ENCODE results near the gene PANX1.

Gene PANX1

DNA sequence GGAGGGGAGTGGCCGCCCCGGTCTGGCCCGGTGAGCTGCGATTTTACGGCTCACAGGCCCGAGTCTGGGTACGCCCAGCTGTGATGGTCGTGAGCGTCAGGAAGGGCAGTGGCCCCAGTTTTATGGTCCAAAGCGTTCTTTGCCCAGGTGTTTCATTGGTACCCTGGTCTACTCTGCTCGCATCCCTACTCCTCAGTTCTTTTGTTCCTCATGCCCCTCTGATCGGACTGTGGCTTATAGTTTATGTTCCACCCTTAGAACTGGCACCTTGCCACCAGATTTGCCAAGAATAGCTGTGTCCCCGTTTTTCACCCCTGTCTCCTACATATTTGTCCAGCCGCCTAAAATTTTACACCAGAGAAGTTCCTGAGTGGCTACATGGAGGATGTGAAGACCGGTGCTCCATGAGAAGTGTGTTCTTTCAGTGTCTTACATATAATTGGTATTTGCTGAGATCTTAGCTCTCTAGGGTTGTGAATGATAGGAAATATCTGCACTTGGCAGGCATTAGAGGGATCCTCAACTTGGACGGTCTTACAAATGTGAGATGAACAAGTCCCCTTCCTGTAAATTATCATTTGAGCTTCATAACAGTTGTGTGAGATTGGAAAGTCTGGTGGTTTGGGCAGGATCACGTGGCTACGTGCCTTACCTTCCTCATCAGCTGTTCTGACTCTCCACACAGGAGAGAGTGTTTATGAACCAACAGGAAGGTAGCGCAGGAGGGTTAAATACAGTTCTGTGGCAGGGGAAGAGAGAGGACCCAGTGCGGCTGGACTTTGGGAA lies 1.1 kb downstream of the PANX1 start:
- DNase-seq, result peak in 1 of 2 donors; percentile 38

DNA sequence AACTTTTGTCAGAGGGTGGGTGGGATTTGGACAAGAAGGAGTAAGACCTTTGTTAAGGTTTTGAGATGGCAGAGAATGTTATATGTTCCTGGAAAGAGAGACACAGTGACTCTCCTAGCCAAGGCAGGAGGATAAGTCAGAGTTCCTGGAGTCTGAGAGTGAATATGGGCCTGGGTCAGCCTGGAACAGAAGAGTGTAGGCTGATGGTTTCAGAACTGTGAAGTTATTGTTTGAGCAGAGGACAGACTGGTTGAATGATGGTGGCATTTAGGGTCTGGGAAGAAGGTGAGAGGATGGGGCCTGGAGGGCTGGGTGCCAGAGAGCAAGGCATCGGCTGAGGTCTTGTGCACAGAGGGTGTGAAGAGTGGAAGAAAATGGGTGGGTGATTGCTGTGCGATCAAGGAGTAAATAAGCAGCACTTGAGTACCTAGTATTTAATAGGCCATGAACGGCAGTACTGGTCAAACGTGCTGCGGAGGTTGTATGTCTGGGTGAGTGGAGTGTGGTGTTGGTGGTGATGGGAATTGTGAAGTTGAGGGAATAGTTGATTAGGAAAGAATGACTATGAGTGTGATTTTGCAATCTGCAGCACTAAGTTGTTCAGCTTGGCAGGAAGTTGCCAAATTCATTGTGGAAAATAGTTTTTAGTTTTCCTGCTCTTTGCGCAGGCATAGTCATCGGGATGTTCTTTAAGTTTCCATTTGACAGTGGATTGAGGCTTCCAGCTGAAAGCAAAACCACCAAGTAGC lies 1.8 kb downstream of the PANX1 start:
- no peak for DNase-seq

DNA sequence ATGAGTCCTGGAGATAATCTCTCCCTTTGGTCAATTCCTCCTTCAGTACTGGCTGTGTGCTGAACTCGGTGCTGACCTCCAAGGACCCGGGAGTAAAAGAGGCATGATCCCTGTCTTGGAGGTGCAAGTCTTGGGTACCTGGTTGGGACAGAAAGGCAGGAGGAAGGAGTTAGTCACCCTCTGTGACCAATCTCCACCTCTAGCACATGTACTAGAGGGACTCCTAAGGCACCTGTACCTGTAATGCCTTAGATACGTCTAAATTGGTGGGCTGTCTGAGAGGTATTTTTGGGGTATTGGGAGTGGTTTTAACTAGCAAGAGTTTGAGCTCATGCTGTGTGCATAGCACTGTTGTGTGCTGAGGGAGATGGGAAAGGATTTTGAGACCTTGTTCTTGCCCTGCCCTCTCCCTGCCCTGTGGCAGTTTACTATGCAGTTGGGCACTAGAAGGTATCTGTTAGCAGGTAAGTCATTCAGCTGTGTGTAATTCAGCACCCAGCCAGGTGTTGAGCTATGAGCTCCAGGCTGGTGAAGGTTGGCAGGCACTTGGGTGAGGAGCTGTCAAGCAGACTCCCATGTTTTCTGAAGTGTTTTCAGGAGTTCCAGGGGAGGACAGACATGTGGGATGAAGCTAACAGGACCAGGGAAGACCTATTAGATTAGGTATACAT lies 2.5 kb downstream of the PANX1 start:
- DNase-seq, result no peak

DNA sequence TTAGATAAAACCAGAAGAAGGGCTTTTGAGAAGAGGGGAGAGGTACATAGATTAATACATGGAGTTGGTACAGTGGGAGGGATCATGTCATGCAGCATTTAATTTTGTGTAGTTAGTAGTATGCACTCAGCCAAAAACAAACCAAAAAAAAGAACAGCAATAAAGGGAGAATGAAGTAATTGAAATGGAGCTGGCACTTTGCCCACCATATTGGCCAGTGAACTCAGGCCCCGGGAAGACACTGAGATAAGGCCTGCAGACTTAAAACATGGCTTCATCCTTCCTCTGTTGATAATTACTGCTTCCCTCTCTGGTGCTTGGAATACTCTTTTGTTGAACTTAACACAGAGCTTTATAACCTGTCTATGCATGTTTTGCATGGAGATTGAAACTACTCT lies 3.1 kb downstream of the PANX1 start:
- DNase-seq, result no peak

DNA sequence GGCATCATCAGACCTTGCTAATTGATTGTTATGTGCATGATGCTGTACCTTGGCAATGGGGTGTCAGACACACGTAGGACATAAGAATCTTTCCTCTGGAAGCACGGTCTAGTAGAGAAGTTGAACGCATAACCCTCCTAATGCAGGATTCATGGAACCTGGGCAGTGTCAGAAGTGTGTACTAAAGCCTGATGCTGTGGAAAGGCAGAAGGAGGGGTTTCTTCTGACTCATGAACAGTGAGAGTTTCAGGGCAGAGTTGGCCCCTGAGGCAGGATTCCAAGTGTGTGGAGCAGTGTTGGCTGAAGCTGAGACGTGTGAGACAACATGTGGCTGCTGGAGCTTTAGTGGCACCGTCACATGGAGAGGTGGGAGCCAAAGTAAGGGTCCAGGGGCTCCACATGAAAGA lies 3.5 kb downstream of the PANX1 start:
- DNase-seq, result no peak

DNA sequence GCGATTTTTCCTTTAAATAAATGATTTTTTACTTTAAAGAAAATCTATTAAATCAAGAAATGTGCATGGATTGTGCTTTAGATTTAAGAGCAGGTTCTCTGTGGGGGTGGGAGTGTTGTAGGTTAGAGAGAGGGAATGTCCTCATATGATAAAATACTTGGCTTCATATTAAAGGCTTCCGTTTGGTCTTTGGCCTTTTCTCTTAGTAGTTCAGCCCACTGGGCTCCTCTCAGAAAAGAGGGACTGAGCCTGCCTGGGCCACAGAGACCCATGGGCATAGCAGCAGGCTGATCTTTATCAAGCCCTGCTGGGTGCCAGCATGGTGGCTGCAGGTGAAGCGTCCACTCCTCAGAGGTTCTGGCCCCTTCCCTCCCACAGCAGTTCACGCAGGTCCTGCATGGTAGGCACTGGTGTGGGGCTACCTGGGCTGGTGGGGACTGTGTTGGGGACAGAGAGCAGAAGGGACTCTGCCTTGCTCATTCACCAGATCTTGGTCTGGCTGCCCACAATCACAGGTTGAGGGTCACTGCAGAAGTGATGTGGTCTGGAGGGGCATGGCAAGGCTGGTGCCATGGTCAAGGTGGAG lies 4.3 kb downstream of the PANX1 start:
- DNase-seq, result no peak

DNA sequence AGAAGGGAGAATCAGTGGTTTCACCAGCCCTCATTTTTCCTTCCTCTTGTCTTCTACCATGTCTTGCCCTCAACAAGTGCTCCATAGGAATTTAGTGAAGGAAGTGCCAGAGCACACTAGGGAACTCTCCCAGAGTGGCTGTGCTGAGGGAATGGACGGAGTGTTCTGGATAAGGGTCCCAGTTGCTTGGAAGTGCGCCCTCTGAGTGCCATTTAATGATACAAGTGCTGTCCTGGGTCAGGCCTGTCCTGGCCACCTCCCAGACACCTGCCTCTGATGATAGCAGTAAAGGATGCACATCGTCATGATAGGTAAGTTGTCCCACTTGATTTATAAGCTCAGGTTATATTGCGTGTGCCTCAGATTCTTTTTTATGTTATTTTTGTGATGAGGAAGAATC lies 5.1 kb downstream of the PANX1 start:
- DNase-seq, result no peak

DNA sequence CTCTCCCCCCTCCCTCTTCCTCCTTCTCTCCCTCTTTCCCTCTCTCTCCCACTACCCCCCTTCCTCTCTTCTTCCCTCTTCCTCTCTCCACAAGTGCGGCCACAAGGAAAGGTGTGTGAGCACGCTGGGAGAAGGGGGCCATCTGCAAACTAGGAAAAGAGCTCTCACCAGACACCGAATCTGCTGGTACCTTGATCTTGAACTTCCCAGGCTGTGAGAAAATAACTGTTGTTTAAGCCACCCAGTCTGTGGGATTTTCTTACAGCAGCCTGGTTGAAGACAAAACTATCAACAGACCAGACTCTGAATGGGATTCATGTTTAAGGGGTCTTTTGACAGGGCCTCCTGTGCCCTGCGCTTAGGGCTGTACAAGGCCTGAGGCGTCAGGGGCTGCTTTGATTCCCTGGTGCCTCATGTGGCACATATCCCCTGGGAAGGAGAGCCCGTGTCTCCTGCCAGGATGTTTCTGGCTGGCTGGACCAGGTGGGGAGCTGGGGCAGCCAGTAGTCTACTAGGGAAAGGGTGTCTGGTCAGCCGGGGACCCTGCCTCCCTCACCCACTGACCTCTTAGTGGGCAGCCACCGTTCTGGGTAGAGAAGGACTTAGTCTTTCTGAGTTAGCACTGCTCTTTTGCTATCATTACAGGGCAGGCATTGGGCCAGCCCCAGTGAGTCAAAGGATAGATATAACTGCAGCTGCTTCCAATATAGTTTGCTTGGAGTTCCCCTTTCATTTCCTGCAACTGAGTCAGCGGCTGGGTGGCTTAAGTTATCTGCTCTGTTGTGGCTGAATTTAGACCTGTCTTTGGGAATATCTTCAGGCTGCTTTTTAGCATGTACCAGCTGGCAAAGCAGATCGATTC lies 6.2 kb downstream of the PANX1 start:
- no peak for DNase-seq

DNA sequence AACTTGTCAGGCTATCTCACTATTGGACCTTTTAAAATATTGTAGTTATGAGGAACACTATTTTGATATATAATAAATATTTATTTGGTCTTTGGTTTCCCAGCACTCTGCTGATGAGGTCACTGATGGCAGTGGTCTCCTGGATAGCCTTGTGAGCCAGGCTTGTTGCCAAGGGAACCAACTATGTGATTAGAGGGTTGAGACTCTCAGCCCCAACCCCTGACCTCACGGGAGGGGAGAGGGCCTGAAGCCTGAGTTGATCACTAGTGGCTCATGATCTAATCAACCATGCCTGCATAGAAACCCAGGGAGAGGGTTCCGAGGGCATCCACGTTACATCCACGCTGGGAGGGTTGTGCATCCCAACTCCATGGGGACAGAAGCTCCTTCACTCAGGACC lies 10.8 kb downstream of the PANX1 start:
- DNase-seq, result no peak

DNA sequence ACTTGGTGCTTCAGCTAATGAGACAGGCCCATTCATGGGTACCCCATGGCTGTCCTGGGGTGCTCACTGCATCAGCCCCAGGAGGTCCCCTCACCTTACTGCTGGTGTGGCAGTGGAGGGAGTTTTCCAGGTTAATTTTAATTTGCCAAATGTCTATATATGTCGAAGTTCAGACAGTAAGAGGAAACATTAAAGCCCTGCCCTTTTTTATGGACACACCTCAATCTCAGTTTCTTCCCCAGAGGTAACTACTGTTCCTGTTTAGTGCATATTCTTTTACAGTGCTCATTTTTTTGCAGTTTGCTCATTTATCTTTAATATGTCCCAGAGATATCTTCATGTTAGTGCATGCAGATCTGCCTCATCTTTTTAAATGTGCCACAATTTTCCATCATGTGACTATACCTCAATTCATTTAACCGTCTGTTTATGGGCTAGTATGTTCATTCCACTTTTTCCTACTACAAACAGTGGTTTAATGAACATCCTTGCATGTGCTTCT lies 11.6 kb downstream of the PANX1 start:
- no peak for DNase-seq

DNA sequence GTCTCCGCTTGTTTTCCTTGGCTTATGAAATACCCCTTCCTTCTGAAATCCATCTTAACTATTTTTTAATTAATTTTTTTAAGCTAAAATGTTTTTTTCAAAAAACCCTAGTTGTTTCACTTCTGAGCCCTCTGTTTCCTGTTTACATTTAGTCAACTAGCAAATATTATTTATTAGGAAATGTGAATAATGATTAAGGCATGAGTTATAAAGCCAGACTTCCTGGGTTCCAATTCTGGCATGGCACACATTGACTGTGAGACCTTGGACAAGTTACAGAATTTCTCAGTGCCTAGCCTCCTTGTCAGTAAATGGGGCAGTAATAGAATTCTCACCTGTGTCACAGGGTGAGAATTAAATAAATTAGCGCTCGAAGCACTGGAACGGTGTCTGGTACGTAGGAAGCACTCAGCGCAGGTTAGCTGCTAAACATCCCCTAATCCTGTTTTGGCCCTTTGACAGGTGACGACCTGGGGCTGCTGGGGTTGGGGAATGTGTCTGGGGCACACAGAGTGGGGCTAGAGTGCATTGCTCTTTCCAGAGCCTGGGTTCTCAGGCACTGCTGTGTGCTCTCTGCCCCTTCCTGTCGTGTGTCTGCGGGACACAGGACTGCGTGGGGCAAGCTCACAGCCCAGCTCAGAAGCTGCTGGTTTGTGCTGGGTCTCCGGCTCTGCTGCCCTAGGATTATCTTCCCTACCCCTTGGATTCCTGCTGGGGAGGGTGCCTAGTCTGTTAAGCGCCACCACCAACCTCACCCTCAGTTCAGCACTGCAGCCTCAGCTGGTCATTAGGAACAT lies 13.1 kb downstream of the PANX1 start:
- no peak for DNase-seq

DNA sequence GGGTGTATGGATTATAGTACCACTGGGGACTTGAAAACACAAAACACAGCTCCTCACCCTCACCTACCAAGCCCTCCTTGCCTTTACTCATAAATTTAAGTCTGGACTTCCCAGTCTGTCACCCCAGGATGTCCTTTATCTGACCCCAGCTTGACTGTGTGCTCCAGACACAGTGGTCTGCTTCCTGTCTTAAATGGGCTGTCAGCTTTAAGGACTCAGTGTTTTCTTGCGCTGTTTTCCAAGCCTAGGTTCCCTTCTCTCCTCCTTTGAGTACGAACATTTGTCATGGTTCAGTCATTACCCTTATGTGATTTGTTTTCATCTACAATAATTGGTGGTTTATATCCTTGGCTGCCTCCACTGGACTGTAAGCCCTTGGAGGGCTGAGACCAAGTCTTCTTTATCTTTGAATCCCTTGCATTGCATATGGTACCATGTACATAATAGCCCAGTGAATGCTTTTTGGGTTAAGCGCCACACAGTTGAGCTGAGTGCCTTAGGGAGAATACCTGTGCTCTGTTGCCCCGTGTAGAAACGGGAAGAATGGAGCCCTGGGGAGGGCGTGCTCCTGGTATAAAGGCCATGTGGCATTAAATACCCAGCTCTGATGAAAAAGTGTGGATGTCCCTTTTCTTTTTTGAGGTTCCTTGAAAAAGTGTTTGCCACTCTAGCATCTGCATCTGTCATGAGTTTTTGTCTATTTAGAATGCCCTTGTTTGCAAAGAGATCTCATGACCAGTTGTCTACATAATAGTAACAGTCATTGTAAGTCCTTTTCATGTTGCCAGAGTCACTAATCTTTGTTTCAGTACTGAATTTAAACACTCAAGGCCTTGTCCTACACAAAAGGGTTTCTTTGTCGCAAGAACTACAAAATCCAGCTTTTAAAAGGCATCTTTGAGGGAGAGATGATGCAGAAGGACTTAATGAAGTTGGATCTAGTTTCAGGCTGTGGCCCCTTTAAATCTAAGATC lies 14.0 kb downstream of the PANX1 start:
- DNase-seq, result no peak

DNA sequence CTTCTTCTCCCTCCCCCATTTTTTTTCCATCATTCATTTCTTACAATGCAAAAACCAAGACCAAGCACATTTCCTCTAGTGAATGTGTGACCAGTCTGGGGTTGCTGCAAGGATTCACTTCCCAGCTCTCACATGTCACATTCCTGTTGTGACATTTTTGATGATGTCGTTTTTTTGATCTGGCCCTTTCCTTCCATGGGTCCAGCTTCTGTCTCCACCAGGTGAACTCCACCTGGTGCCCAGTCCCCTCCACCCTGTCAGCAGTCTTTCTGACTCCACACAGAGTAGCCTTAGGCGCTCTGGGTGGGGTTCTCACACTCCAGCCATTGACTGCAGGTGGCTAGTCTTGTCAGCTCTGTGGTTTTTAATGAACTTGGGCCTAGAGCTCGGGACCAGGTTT lies 15.6 kb downstream of the PANX1 start:
- no peak for DNase-seq

DNA sequence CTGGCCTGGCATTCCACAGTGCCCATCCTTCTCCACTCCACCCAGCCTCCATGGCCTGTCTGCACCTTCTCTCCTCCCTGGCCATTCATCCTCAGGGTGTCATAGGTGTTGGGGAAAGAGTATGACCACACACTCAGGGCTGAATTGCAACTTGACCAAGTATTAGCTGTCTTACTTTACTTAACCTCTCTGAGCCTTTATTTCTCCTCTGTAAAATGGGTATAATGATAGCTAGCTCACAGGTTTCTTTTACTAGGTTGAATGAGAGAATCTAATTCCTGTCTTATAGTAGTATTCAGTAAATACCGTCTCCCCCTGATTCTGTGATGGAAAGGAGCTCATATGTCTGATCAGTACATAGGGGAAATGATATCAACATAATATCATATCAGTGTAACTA lies 16.0 kb downstream of the PANX1 start:
- DNase-seq, result no peak

DNA sequence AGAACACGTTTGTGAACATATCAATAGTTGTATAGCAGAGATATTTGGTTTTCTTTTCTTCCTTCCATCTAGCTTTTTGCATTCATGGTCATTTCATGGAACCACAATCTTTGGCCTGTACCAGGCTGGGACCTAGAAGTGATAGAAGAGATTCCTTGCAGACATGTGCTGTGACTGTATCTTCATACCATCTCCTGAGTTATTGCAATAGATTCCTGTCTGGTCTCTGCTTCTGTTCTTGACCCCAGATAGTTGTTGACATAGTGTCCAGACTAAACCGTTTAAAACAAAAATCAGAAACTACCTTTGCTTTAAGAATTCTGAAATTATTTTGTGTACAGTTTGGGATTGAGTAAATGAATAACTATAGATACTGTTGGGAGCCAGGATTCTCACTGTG lies 16.8 kb downstream of the PANX1 start:
- DNase-seq, result no peak

DNA sequence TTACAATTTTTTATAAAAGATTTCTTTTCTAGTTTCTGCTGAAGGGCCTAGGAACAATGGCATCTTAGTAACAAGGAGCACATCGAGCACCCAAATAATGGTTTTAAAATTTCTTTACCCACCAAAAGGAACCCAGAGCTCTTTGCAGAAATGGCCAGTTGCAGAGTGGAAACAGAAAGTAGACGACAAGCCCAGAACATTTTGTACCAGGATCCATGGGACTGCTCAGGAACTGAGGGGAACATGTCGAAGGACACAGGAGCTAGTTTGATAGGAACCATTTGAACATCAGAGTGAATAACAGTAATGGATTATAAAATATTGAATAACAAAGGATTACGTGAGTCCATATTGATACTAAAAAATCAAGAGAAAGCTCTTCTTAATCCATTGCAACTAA lies 17.3 kb downstream of the PANX1 start:
- no peak for DNase-seq

DNA sequence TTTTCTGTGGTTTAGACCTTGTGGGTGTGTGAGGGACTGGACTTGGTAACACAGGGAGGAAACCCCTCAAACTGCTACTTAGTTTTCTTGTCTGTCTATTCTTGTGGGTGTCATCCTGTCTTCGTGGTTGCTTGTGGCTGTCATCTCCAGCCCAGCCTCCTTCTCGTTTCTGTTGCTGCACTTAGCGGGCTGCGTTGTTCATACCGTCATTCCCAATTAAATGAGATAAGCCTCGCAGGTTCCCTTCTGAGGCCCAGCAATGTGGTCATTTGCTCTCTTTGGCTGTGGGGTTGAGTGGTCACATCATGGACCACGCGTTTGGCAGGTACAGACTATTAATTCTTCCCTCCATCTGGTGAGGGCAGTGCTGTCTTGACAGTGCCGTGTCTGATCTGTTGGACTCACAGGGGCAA lies 18.8 kb downstream of the PANX1 start:
- peak in 1 of 2 donors; percentile 11 for DNase-seq

DNA sequence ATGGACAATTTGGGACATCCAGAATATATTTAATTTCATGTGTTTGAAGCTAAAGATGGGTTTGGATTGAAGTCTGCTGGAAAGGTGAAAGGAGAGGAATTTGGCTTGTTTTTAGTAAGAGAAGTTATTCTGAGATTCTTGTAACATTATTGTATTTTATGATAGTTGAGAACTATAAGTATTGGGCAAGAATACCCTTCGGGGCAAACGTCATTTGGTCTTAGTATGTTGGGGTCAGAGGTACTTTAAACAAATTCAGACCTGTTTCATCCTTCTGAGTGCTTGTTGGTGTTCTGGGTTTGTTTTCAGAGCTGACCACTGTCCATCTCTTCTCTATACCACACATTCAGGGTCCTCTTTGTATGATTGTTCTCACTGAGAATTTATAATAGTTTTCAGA lies 19.5 kb downstream of the PANX1 start:
- DNase-seq, result no peak

DNA sequence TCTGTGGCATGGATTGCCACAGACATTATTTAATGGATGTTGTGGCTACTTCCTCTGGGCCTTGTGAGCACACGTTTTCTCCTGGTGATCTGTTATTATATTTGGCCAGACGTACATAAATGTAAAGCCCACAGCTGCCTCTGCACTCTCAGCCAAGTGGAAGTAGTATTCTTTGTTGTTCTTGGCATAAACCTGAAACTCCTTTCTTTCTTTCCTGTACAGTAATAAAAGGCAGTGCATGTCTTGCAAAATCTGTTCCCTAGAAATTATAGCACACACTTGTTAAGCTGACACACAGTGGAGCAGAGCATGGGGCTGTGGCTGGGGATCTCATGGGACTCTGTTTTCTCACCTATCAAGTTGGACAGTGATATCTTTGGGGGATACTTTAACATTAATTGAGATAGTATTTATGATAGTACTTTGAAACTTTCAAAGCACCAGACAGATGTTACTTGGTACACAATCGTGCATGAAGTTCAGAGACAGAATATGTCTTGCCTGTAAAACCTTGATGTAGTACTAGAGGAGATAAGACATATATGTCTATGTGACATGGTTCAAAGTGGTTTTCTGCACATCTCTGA lies 20.9 kb downstream of the PANX1 start:
- DNase-seq, result no peak

DNA sequence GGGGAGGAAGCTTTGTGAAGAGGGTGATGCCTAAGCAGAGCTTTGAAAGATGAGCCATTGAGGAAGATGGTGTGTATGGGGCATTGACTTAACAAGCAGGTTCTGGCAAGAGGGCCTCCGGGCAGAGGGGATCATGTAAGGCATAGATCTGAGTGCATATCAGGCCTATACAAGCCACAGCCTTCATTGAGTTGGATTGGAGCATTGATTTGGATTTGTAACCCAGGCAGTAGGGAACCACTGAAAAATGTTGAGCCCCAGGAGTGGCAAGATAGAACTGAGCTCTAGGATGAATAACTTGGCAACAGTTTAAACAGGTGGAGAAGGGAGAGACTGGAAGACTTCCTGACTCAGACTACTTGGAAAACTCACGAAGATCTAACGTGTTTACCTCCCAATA lies 21.4 kb downstream of the PANX1 start:
- no peak for DNase-seq

Measured in CD4-positive, alpha-beta T cell treated with Interferon alpha-2 for 1 hour (primary cell).